Activated CD8-positive, alpha-beta memory T cell treated with anti-CD3 and anti-CD28 coated beads for 48 hours (primary cell): ENCODE results near the gene INPP5E.

Experiments used
- DNase-seq, 3 experiments: peaks; one replicate each; pipeline ENCODE4 v3.0.0-alpha.2; 2020; ENCODE audit warnings: low read depth in 2 of 3, low spot score in 2 of 3

The INPP5E gene

GRCh38 chr9:136439481-136440408, at the start of gene INPP5E:
INPP5E (minus strand) TSS chr9:136439845; CDS start chr9:136439419, 426 bp downstream.
- peak; percentile 73 to 89 (median 89) for DNase-seq

GRCh38 chr9:136488247-136489214, 48.9 kb upstream of the INPP5E start:
- peak in 2 of 3 experiments; percentile 55 to 66 for DNase-seq

- no peak for DNase-seq
Observed at GRCh38 chr9:136487672-136488071, 48.0 kb upstream of the INPP5E start.

GRCh38 chr9:136486823-136487620, 47.4 kb upstream of the INPP5E start:
- DNase-seq: no peak

- no peak for DNase-seq
Observed at GRCh38 chr9:136486131-136486530, 46.5 kb upstream of the INPP5E start.

- peak; percentile 51 to 82 (median 79) for DNase-seq
Observed at GRCh38 chr9:136485049-136486045, 45.7 kb upstream of the INPP5E start.

- no peak for DNase-seq
Observed at GRCh38 chr9:136484153-136485048, 44.8 kb upstream of the INPP5E start.

- peak; percentile 93 to 97 (median 94) for DNase-seq
Observed at GRCh38 chr9:136483589-136484152, 44.0 kb upstream of the INPP5E start.

GRCh38 chr9:136482793-136483588, 43.3 kb upstream of the INPP5E start, which contains the start of gene SEC16A:
SEC16A (minus strand) TSS chr9:136483040; CDS start chr9:136477615, 5,425 bp downstream.
- DNase-seq: peak; percentile 98 to 99 (median 99)

- peak in 1 of 3 experiments; percentile 16 for DNase-seq
Observed at GRCh38 chr9:136482046-136482792, 42.6 kb upstream of the INPP5E start.

GRCh38 chr9:136481558-136481957, 41.9 kb upstream of the INPP5E start:
- no peak for DNase-seq

- no peak for DNase-seq
Observed at GRCh38 chr9:136476369-136477150, 36.9 kb upstream of the INPP5E start.

- no peak for DNase-seq
Observed at GRCh38 chr9:136474974-136475865, 35.6 kb upstream of the INPP5E start.

- no peak for DNase-seq
Observed at GRCh38 chr9:136474021-136474640, 34.5 kb upstream of the INPP5E start.
